Fibroblast of the aortic adventitia (primary cell): ENCODE results near the gene USHBP1. TPM values are rescaled to one million over a fixed set of nuclear protein-coding genes. Genes with fewer than 3 reads are reported as not detected.
A peak's percentile ranks its signal among the peaks of the same experiment; 100 is the strongest.

Experiments
- DNase-seq: peaks from one replicate; pipeline ENCODE4 v3.0.0-alpha.2; 2010; ENCODE audit warnings: low read depth
- H3K4me3 ChIP-seq: 2 replicates; pipeline ENCODE4 v1.5.1; 2011; ENCODE audit warnings: low read depth, mild to moderate bottlenecking, control low read depth, low read length, moderate library complexity
- CTCF ChIP-seq: IDR thresholded peaks from 2 replicates; pipeline ENCODE4 v1.5.1; 2011; ENCODE audit warnings: mild to moderate bottlenecking, low read length, control low read depth, inconsistent platforms; ENCODE audit not compliant: insufficient read depth
- total RNA-seq: library from RNA; depleted of rRNA; stranded (reverse); fragments of >200 nt; gene quantifications from 2 replicates; pipeline ENCODE4 v1.2.3, GENCODE V29; 2012; ENCODE audit warnings: low replicate concordance

Gene USHBP1
- total RNA-seq, 1 donor, result not detected

DNA sequence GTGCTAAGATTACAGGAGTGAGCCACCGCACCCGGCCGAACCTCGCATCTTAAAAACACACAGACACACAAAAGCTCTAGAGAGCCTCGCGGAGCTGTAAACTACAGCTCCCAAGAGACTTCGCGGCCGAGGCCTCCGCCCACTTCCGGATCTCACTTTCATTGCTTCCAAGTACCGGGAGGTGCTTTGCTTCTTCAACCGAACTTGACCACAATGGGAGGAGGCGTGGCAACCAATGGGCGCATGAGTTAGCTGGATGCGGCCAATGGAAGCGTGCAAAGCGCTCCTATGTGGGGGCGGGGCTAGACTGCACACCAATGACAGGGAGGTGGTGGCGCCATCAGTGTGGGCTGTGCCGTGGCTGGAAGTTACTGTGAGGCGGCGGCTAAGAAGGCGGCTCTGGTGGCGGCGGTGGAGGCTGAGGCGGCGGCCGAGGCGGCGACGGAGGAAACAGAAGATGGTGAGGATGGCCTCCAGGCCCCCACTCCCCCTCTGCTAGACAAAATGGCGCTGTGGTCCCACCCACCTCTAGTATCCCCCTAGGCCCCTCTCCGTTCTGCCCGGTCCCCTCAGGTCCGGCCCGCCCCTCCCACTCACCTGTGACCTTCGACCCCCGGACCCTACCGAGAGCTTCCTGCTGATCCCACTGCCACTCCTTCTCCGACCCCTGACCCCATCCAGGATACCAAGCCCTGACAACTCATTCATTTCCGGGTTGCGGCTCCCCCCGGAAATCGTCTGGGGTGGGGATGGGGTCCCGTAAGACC lies 44.8 kb upstream of the USHBP1 start, which contains the start of gene DDA1:
Gene DDA1 (plus strand): TSS at position 366 of the 767 bp plus-strand sequence. CDS start 92 bp downstream, at position 458.
- DNase-seq, result peak; percentile 100
- TF ChIP-seq CTCF, result no peak
- peak within 1 kb of the TSS; percentile 92 for H3K4me3 ChIP-seq

DNA sequence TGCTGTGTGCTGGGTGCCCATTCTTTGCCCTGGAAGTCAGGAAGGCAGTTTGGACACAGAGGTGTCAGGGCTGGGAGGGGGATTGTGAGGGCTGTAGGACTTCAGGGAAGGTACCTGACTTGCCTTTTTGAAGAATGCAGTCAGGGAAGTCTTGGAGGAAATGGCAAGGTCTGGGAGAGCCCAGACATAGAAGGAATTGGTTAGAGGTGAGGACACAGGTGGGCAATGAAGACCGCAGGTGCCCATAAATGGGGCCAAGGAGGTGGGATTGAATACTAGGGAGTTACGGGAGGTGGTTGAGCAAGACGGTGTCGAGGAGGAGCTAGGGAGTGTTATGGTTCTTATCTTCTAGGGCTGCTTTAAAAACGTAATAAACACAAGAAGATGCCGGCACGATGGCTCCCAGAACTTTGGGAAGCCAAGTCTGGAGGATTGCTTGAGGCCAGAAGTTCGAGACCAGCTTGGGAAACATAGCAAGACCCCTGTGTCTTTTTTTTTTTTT lies 43.4 kb upstream of the USHBP1 start:
- no peak overlapping the region for H3K4me3 ChIP-seq
- DNase-seq, result no peak
- no peak for TF ChIP-seq CTCF

DNA sequence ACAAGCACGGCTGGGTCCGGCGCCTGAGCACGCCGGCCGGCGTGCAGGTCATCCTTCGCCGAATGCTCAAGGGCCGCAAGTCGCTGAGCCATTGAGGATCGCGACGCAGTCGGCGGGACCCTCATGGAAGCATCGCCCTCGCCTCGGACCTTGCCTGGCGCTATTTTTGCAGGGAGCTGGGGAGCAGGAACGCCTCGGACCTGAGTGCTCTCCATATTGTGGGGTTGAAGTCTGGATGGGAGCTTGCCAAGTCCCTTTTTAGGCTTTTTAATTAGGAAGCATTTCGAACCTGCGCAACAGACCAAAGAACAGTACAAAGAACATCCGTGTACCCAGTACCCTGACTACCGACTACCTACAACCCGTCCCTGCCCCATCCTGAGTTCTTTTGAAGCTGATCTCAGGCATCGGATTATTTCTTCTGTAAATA lies 41.8 kb upstream of the USHBP1 start:
- no peak for TF ChIP-seq CTCF
- DNase-seq, result no peak

DNA sequence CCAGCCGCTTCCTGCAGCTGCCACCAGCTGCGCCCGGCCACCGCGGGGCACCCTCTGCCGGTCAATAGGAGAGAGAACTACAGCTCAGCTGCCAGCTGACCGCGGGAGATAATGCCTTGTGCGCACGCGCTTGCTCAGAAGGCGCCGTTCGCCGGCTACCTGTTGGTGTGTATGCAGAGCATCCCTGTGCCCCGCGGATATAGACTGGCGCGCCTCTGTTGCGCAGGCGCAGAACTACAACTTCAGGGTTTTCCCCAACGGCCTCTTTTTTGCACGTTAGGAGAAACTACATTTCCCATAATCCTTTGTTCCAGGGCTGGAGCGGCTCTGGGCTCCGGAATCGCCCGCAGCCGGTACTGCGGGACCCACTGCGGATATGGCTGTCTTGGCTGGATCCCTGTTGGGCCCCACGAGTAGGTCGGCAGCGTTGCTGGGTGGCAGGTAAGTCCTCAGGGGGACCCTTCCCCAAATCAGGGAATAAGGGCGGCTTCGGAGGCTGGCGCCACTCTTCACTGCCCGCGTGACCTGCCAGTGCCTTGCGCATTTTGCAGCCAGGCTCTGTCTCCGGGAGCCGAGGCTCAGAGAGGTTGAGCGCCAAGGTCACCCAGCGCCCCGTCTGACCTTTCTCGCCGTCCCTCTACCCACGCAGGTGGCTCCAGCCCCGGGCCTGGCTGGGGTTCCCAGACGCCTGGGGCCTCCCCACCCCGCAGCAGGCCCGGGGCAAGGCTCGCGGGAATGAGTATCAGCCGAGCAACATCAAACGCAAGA lies 41.2 kb upstream of the USHBP1 start, which contains the start of gene MRPL34:
Gene MRPL34 (plus strand): TSS at position 356 of the 768 bp plus-strand sequence. CDS start 21 bp downstream, at position 377.
- TF ChIP-seq CTCF, result peak; percentile 70
- DNase-seq, result peak; percentile 99
- peak within 1 kb of the TSS; percentile 85 for H3K4me3 ChIP-seq

More for the DNA sequence above, 41.8 kb upstream of the USHBP1 start:
- H3K4me3 ChIP-seq, result peak overlapping the region; percentile 85

DNA sequence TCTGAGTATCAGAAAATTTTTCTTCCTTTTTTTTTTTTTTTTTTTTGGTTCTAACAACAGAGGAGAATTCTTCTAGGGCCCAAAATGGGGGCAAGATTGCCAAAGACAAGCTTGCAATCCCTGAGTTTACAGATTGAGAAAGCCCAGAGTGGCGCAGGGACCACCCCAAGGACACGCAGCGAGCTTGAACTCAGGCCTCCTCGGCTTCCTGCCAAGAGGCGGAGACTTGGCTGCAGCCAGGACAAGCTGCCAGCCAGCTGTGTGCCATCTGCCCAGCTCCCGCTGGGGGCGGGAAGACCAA lies 40.6 kb upstream of the USHBP1 start:
- peak overlapping the region; percentile 85 for H3K4me3 ChIP-seq
- no peak for TF ChIP-seq CTCF
- no peak for DNase-seq

GRCh38 chr19:17304386-17305215 lies 40.1 kb upstream of the USHBP1 start:
- no peak for DNase-seq
- no peak for TF ChIP-seq CTCF
- no peak overlapping the region for H3K4me3 ChIP-seq
